Upper lobe of left lung (tissue), 4 donors: ENCODE results near the gene RPS17.

Experiments used
- CTCF ChIP-seq, 6 experiments: fragments of 450-650 bp in 4 of 6; fragments of 200-600 bp in 2 of 6; sonication (generic) in 2 of 6; IDR thresholded peaks; one replicate each; pipeline ENCODE4 v1.5.1; 2016 to 2019; ENCODE audit warnings: antibody characterized with exemption in 6 of 6
- EP300 ChIP-seq, 4 donors: sonication (generic); formaldehyde crosslinking; IDR thresholded peaks; one replicate each; pipeline ENCODE4 v1.5.1; 2017; ENCODE audit warnings: antibody characterized with exemption in 4 of 4, control low read depth in 2 of 4
- POLR2A ChIP-seq, 4 donors: fragments of 450-650 bp; IDR thresholded peaks; one replicate each; pipeline ENCODE4 v1.5.1; 2016 to 2017; ENCODE audit warnings: antibody characterized with exemption in 4 of 4, mild to moderate bottlenecking in 2 of 4

GRCh38 chr15:82567661-82568060, 27.4 kb upstream of the RPS17 start:
- TF ChIP-seq CTCF (IDR thresholded peaks at IDR 0.05): no peak
- TF ChIP-seq POLR2A (IDR thresholded peaks at IDR 0.05): no peak
- TF ChIP-seq EP300 (IDR thresholded peaks at IDR 0.05): no peak
